ENCODE results near the gene VSTM2L. TPM values are rescaled to one million over a fixed set of nuclear protein-coding genes. Genes with fewer than 3 reads are reported as not detected.

VSTM2L gene
- total and polyA plus RNA-seq, 3 donors from 2014 or later, result 7.3 to 74.7 (median 40.2) TPM

DNA sequence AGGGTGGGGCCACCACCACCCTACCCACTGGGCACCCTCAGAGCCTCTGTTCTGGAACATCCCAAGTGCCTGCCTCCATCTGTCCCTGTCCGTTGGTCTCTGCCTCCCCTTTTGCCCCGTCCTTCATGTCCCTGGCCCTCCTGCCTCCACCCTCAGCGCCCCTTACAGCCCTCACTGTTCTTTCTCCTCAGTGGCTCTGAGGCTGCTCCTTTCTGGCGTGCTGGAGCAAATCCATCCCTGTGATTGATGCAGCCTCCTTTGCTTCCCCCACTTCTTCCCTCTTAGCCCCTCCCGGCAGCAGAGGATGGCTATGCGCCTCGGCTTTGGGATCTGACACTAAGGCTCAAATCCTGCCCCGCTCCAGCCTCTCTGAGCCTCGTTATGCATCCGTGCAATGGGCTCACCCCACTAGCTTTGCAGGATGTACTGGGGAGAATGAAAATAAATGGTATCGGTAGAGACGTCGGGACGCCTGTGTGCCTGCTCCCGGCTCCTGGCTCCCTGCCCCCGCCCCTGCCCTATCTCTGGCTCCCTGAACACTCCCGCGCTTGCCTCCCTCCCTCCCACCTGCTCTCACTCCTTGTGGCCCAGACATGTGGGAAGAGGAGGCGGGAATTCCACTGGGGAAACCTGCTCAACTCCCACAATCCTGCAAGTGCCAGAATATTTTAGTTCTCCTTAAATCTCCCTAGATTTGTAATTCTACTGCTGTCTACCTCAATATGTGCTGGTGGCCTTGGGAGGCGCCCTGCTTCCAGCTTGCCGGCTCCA is 13.1 kb downstream of the VSTM2L start:
- H3K36me3 ChIP-seq (ENCODE audit: low read depth, missing control alignments), result no peaks in the 10 kb centered on the region
- peak; percentile 89 for DNase-seq
- no peak for TF ChIP-seq POLR2A (IDR thresholded peaks at IDR 0.05)
- TF ChIP-seq, protein P1, sequence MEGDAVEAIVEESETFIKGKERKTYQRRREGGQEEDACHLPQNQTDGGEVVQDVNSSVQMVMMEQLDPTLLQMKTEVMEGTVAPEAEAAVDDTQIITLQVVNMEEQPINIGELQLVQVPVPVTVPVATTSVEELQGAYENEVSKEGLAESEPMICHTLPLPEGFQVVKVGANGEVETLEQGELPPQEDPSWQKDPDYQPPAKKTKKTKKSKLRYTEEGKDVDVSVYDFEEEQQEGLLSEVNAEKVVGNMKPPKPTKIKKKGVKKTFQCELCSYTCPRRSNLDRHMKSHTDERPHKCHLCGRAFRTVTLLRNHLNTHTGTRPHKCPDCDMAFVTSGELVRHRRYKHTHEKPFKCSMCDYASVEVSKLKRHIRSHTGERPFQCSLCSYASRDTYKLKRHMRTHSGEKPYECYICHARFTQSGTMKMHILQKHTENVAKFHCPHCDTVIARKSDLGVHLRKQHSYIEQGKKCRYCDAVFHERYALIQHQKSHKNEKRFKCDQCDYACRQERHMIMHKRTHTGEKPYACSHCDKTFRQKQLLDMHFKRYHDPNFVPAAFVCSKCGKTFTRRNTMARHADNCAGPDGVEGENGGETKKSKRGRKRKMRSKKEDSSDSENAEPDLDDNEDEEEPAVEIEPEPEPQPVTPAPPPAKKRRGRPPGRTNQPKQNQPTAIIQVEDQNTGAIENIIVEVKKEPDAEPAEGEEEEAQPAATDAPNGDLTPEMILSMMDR (IDR thresholded peaks at IDR 0.05), result no peak
- H3K4me1 ChIP-seq, result peaks cover 49% of the 10 kb centered on the region
- no peaks in the 10 kb centered on the region for H3K27me3 ChIP-seq
- no peaks in the 10 kb centered on the region for H3K9me3 ChIP-seq
- intact Hi-C loops (cut with DNase I; ENCODE audit: low total_unique reads), result no loop called here
- H3K27ac ChIP-seq, result no peak overlapping the region
- no peak overlapping the region for H3K4me3 ChIP-seq
- WGBS, 2 donors, result 3 to 13% methylated on average over 9 to 21 of the region's 21 CpGs

DNA sequence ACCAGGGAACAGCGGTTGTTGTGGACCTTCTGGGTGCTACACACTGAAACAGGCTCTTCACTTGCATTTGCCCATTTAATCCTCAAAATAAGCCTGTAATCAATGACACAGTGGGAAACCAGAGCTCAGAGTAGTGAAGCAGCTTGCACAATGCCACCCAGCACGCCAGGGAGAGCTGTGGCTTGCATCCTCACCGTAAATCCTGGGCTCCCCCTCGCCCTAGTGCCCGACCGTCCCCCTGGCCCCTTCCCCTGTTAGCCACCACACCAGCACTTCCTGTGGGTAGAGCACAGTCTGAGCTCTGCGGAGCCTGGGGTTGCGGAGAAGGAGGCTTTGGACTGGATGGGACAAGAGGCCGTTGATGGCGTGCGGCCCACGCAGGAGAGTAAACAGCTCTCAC is 14.5 kb downstream of the VSTM2L start:
- DNase-seq, result no peak
- intact Hi-C loops (cut with DNase I; ENCODE audit: low total_unique reads), result no loop called here
- Histone ChIP-seq H3K4me1 (peaks cover 45% of the 10 kb centered on the region), H3K4me3 (no peak overlapping the region), H3K9me3 (no peaks in the 10 kb centered on the region), H3K36me3 (ENCODE audit: low read depth, missing control alignments) (no peaks in the 10 kb centered on the region), H3K27me3 (no peaks in the 10 kb centered on the region), H3K27ac (no peak overlapping the region)
- WGBS, 2 donors, result 79 to 84% methylated on average over 12 of the region's 12 CpGs
- no peak for TF ChIP-seq POLR2A (IDR thresholded peaks at IDR 0.05)
- TF ChIP-seq, protein P1 (IDR thresholded peaks at IDR 0.05), result no peak

DNA sequence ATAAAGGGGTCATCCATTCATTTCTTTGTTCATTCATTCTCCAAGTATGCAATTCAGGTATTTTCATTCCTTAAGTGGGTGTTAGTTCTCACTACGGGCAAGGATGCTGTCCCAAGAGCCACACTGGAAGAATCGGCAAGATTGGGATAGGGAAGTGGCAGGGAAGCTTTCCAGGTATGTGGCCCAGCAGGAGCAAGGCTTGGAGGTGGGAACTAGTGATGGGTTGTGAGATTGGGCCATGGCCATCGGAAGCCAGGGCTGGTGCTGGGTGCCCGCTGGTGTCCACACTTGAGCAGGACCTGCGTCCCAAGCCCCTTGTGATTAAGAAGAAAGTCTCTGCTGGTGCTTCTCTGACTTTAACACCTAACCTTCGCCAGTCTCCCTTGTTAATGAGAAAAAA is 15.1 kb downstream of the VSTM2L start:
- no peak for DNase-seq
- H3K4me3 ChIP-seq, result no peak overlapping the region
- WGBS, 2 donors, result 86 to 95% methylated on average over 6 of the region's 6 CpGs
- no peaks in the 10 kb centered on the region for H3K27me3 ChIP-seq
- no peaks in the 10 kb centered on the region for H3K9me3 ChIP-seq
- no peak overlapping the region for H3K27ac ChIP-seq
- intact Hi-C loops (cut with DNase I; ENCODE audit: low total_unique reads), result no loop called here
- peaks cover 40% of the 10 kb centered on the region for H3K4me1 ChIP-seq
- TF ChIP-seq, protein P1 (IDR thresholded peaks at IDR 0.05), result no peak
- TF ChIP-seq POLR2A (IDR thresholded peaks at IDR 0.05), result no peak
- no peaks in the 10 kb centered on the region for H3K36me3 ChIP-seq (ENCODE audit: low read depth, missing control alignments)

GRCh38 chr20:37919389-37920040 is 16.6 kb downstream of the VSTM2L start:
- Histone ChIP-seq H3K4me1 (peaks cover 31% of the 10 kb centered on the region), H3K36me3 (ENCODE audit: low read depth, missing control alignments) (no peaks in the 10 kb centered on the region), H3K27ac (no peak overlapping the region), H3K9me3 (no peaks in the 10 kb centered on the region), H3K4me3 (no peak overlapping the region), H3K27me3 (no peaks in the 10 kb centered on the region)
- intact Hi-C loops (cut with DNase I; ENCODE audit: low total_unique reads), result no loop called here
- WGBS, 2 donors, result 51 to 67% methylated on average over 5 of the region's 5 CpGs
- DNase-seq, result no peak
- TF ChIP-seq, protein P1 (IDR thresholded peaks at IDR 0.05), result no peak
- no peak for TF ChIP-seq POLR2A (IDR thresholded peaks at IDR 0.05)

All from testis (tissue), 3 donors.